ENCODE measurements around the gene RAB1B. TPM values are rescaled to one million over a fixed set of nuclear protein-coding genes. Genes with fewer than 3 reads are reported as not detected.

RAB1B gene
- total RNA-seq, 1 donor from 2014 or later, result 72.7 TPM

DNA sequence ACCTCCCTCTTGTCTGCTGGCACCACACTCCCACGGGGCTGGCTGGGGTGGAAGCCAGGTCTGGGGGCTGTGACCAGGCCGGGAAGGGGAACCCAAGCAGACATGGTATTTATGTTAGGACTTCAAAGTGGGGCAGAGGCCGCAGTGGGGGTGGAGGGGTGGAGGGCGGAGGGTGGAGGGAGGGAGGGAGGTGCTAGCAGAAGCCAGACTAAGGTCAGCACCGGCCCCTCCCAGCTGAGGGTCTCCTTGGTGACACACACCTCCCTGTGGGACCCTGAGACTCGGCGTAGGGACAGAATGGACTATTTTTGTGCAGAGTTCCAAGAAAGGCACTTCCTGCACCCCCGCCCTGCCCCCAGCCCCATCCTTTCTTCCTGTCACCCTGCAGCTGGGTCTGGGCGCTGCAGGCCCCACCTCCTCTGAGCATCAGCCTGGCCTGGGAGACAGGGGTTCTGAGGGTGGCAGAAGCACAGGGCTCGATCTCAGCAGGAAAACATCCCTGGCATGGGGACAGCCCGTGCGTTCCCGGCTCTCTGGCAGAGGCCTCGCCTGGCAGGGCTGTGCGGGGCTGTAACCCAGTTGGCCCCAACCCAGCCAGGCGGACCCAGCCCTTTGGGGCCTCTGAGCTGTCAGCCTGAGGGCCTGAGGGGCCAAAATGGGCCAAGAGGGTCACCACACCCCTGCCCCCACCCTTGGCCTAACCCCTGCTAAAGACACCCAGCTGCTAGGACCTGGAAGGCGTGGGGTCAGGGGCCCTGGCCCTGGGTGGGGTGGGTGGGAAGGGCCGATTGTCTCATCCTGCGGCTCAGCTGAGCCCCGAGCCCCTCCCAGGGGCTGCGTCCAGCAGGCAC, 58.0 kb downstream of the RAB1B start:
- Histone ChIP-seq H3K27me3 (no peaks in the 10 kb centered on the region), H3K36me3 (no peaks in the 10 kb centered on the region), H3K27ac (peak overlapping the region; percentile 93), H3K4me3 (peak overlapping the region in 1 of 2 donors; percentile 1), H3K9me3 (no peaks in the 10 kb centered on the region), H3K4me1 (peaks cover 61% of the 10 kb centered on the region)
- DNase-seq (ENCODE audit: extremely low spot score in 2 of 2), result no peak
- TF ChIP-seq POLR2AphosphoS5 (IDR thresholded peaks at IDR 0.05; ENCODE audit: insufficient read depth in 1 of 2, low read depth in 1 of 2) (peak in 1 of 2 donors; percentile 77), POLR2A (IDR thresholded peaks at IDR 0.05) (no peak), CTCF (IDR thresholded peaks at IDR 0.05) (no peak)
- intact Hi-C loops (cut with DNase I), result loop anchor here (5.0 kb wide), 1 partner anchor 61 kb away; no protein-coding TSS in a partner anchor

Other genes starting within 250 kb of the RAB1B start
- not detected for gene CATSPER1, start 242.2 kb upstream of the RAB1B start, total RNA-seq
- not detected for gene GAL3ST3, start 219.5 kb upstream of the RAB1B start, total RNA-seq
- gene SF3B2, start 216.3 kb upstream of the RAB1B start, total RNA-seq, result 107 TPM
- 66.0 TPM for gene PACS1, start 198.4 kb upstream of the RAB1B start, total RNA-seq
- 14.0 TPM for gene KLC2, start 10.9 kb upstream of the RAB1B start, total RNA-seq
- 3.2 TPM for gene CNIH2, start 9.5 kb downstream of the RAB1B start, total RNA-seq
- gene YIF1A, start 20.5 kb downstream of the RAB1B start, total RNA-seq, result 130 TPM
- 1.7 TPM for gene TMEM151A, start 23.3 kb downstream of the RAB1B start, total RNA-seq
- gene CD248, start 48.4 kb downstream of the RAB1B start, total RNA-seq, result 45.2 TPM
- gene RIN1, start 67.8 kb downstream of the RAB1B start, total RNA-seq, result 19.2 TPM
- gene BRMS1, start 76.5 kb downstream of the RAB1B start, total RNA-seq, result 37.1 TPM
- gene B4GAT1, start 79.0 kb downstream of the RAB1B start, total RNA-seq, result 25.0 TPM
- gene SLC29A2, start 103.1 kb downstream of the RAB1B start, total RNA-seq, result 4.2 TPM
- not detected for gene NPAS4, start 152.4 kb downstream of the RAB1B start, total RNA-seq
- gene MRPL11, start 170.2 kb downstream of the RAB1B start, total RNA-seq, result 49.4 TPM
- gene PELI3, start 198.3 kb downstream of the RAB1B start, total RNA-seq, result 21.6 TPM
- 10.8 TPM for gene DPP3, start 211.8 kb downstream of the RAB1B start, total RNA-seq
- 53.8 TPM for gene BBS1, start 242.0 kb downstream of the RAB1B start, total RNA-seq

All from vagina (tissue), 2 donors.